HepG2 (cell line): Measurements from ENCODE around the gene CDCP2. TPM values are rescaled to one million over a fixed set of nuclear protein-coding genes. Genes with fewer than 3 reads are reported as not detected.

ENCODE experiments used
- ATAC-seq: fragments of 200-7000 bp; cut with Tn5 transposase; 3 replicates; pipeline ENCODE4 v1.9.1; 2020; ENCODE audit warnings: mild to moderate bottlenecking, moderate library complexity
- BruUV-seq: library from RNA; stranded (reverse); fragments of 400-500 nt; replicated peaks from 2 replicates; lab custom pipeline; 2021; lab: Mats Ljungman, UMichigan
- CTCF ChIA-PET: fragments of 300-600 bp; formaldehyde crosslinking; extraction: SDS; loops from one replicate; lab custom pipeline; 2021; ENCODE audit warnings: low total read pairs, inconsistent platforms, low intra/inter-chr PET ratio; lab: Yijun Ruan, JAX
- POLR2A ChIA-PET: fragments of 350-600 bp; sonication (Branson Sonifier 250); formaldehyde crosslinking; loops from one replicate; lab custom pipeline; 2020; ENCODE audit warnings: antibody characterized with exemption, inconsistent platforms; lab: Yijun Ruan, JAX
- DNase-seq: peaks from one replicate; pipeline ENCODE4 v3.0.0-alpha.2; 2015; ENCODE audit warnings: low spot score
- FAIRE-seq: peaks from 3 replicates; lab custom pipeline; 2011; peaks lifted over from hg19 to GRCh38; lab: Jason Lieb, UNC
- H2AFZ ChIP-seq: one replicate; pipeline ENCODE4 v1.6.1; 2011; ENCODE audit warnings: low read length, inconsistent platforms
- H3K27ac ChIP-seq: fragments of 300-600 bp; 3 replicates; pipeline ENCODE4 v1.8.0; 2011; ENCODE audit warnings: mixed run types, mild to moderate bottlenecking, mixed read lengths, low read length, inconsistent platforms; ENCODE audit not compliant: insufficient read depth; ENCODE audit errors: extremely low read length
- H3K27me3 ChIP-seq, 2 experiments: fragments of 200-600 bp in 1 of 2; 2 replicates in 1 of 2; 3 replicates in 1 of 2; pipeline versions ENCODE4 v1.6.0 to v1.8.0; 2011; ENCODE audit warnings: low read length in 2 of 2, mild to moderate bottlenecking in 2 of 2, moderate library complexity in 2 of 2, inconsistent platforms in 1 of 2; ENCODE audit not compliant: insufficient read depth in 2 of 2, control insufficient read depth in 1 of 2
- H3K36me3 ChIP-seq, 2 experiments: fragments of 200-600 bp in 1 of 2; replicated peaks in 1 of 2; 2 replicates in 1 of 2; 3 replicates in 1 of 2; pipeline versions ENCODE4 v1.5.1 to v1.8.0; 2011; ENCODE audit warnings: low read length in 2 of 2, inconsistent platforms in 1 of 2; ENCODE audit not compliant: insufficient read depth in 2 of 2, control insufficient read depth in 1 of 2
- H3K4me1 ChIP-seq: 2 replicates; pipeline ENCODE4 v1.5.1; 2012; ENCODE audit warnings: low read length, inconsistent platforms; ENCODE audit not compliant: insufficient read depth
- H3K4me2 ChIP-seq: 2 replicates; pipeline ENCODE4 v1.6.0; 2011; ENCODE audit warnings: low read depth, low read length, inconsistent platforms
- H3K4me3 ChIP-seq, 3 experiments: fragments of 200-600 bp in 1 of 3; sonication (generic), shearing (Covaris generic) in 1 of 3; replicated peaks in 1 of 3; 2 replicates each; pipeline ENCODE4 v1.5.1; 2011 to 2016; ENCODE audit warnings: low read length in 3 of 3, inconsistent platforms in 2 of 3, low read depth in 2 of 3, mild to moderate bottlenecking in 2 of 3, control low read depth in 1 of 3, mixed read lengths in 1 of 3; ENCODE audit not compliant: insufficient read depth in 1 of 3
- H3K79me2 ChIP-seq: one replicate; pipeline ENCODE4 v1.6.1; 2011; ENCODE audit warnings: low read length, inconsistent platforms; ENCODE audit not compliant: insufficient read depth
- H3K9ac ChIP-seq: 2 replicates; pipeline ENCODE4 v1.6.0; 2011; ENCODE audit warnings: mild to moderate bottlenecking, low read depth, low read length, inconsistent platforms; ENCODE audit not compliant: insufficient read depth
- H3K9me3 ChIP-seq: 2 replicates; pipeline ENCODE4 v1.5.1; 2012; ENCODE audit warnings: mild to moderate bottlenecking, low read length
- H4K20me1 ChIP-seq: 2 replicates; pipeline ENCODE4 v1.6.0; 2011; ENCODE audit warnings: inconsistent platforms, mild to moderate bottlenecking, low read length, moderate library complexity; ENCODE audit not compliant: insufficient read depth
- ARHGAP35 ChIP-seq: sonication (generic); formaldehyde crosslinking; IDR thresholded peaks from 2 replicates; pipeline ENCODE4 v1.9.0; 2022; ENCODE audit warnings: mild to moderate bottlenecking, inconsistent platforms, moderate library complexity, missing genetic modification reagents, borderline replicate concordance
- NR2F6 ChIP-seq, 2 experiments: IDR thresholded peaks; 2 replicates each; pipeline ENCODE4 v1.6.1; 2016; ENCODE audit warnings: antibody characterized with exemption in 1 of 2, mild to moderate bottlenecking in 1 of 2
- SMARCE1 ChIP-seq: fragments of 450-650 bp; IDR thresholded peaks from 2 replicates; pipeline ENCODE4 v1.6.1; 2017; ENCODE audit warnings: borderline replicate concordance
- ZNF10 ChIP-seq: sonication (generic); formaldehyde crosslinking; IDR thresholded peaks from 2 replicates; pipeline ENCODE4 v1.4.0; 2020; ENCODE audit warnings: mild to moderate bottlenecking, low read depth, missing genetic modification reagents, borderline replicate concordance
- WGBS: methylation state at CpG from one replicate; pipeline ENCODE4 v1.1.6; 2017; ENCODE audit warnings: low lambda C conversion rate; 5-methylcytosine and 5-hydroxymethylcytosine counted together
- in situ Hi-C: cut with HindIII; loops from 2 replicates; pipeline ENCODE4 v1.10.0; 2017; ENCODE audit warnings: low pct_unique_long_range_greater_than_20kb; ENCODE audit not compliant: extremely low pct_ligation_motif_present
- intact Hi-C: fragments of 100-400 bp; cut with micrococcal nuclease; formaldehyde crosslinking; loops from one replicate; pipeline ENCODE4 v1.10.0; 2022; ENCODE audit not compliant: unreplicated experiment
- polyA plus RNA-seq, 8 experiments: library from polyadenylated mRNA; depleted of rRNA in 3 of 8; stranded (reverse) in 7 of 8; unstranded in 1 of 8; fragments of >200 nt; fragmentation: Illumina TruSeq in 4 of 8; extraction: Trizol in 4 of 8; gene quantifications; 2 replicates each; pipeline versions ENCODE4 v1.2.1 to v1.2.3, GENCODE V29; 2011 to 2016; ENCODE audit warnings: low read depth in 4 of 8, missing spikeins in 1 of 8, mixed read lengths in 1 of 8; ENCODE audit not compliant: insufficient read depth in 1 of 8
- total RNA-seq, 5 experiments: library from RNA; depleted of rRNA; stranded (reverse); fragments of >200 nt; fragmentation: Illumina TruSeq; extraction: Trizol; gene quantifications; 2 replicates each; pipeline ENCODE4 v1.2.3, GENCODE V29; 2016; ENCODE audit warnings: low read depth in 1 of 5
- TF ChIP-seq, protein P1 (sequence below): IDR thresholded peaks from 2 replicates; pipeline ENCODE4 v1.6.1; 2016
- TF ChIP-seq, protein P2 (sequence below): sonication (generic); formaldehyde crosslinking; IDR thresholded peaks from 2 replicates; pipeline ENCODE4 v1.8.1; 2022; ENCODE audit warnings: mild to moderate bottlenecking, missing genetic modification reagents
- TF ChIP-seq, protein P3 (sequence below): sonication (generic); formaldehyde crosslinking; IDR thresholded peaks from 2 replicates; pipeline ENCODE4 v1.4.0; 2020; ENCODE audit warnings: missing genetic modification reagents
- TF ChIP-seq, protein P4 (sequence below): sonication (generic); formaldehyde crosslinking; IDR thresholded peaks from 2 replicates; pipeline ENCODE4 v1.4.0; 2020; ENCODE audit warnings: missing genetic modification reagents

The CDCP2 gene
- total and polyA plus RNA-seq, 2 of the 13 experiments (the other 11 are each of a cell fraction or from before 2014, with no cell fraction given) = not detected

DNA sequence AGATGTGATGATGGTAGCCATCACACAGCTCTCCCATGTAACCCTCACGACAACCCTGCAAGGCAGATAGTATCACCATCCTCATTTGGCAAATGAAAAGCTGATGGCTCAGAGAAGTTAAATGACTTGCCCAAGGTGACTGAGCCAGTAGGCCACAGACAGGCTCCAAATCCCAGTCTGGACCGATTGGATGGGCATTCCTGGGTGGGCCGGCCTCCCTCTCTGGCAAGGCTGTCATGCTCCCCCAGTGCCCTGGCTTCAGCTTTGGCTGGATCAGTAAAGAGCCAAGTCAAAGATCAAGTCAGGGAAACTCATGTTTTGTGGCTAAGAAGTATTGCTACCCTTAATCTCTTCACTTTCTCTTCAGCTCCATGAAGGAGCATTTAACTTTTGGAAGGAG lies 41.2 kb downstream of the CDCP2 start (continued):
- TF ChIP-seq, protein P1, sequence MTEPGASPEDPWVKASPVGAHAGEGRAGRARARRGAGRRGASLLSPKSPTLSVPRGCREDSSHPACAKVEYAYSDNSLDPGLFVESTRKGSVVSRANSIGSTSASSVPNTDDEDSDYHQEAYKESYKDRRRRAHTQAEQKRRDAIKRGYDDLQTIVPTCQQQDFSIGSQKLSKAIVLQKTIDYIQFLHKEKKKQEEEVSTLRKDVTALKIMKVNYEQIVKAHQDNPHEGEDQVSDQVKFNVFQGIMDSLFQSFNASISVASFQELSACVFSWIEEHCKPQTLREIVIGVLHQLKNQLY (CRISPR knock-in tag) = no peak
- TF ChIP-seq SMARCE1 = no peak
- TF ChIP-seq, protein P2, sequence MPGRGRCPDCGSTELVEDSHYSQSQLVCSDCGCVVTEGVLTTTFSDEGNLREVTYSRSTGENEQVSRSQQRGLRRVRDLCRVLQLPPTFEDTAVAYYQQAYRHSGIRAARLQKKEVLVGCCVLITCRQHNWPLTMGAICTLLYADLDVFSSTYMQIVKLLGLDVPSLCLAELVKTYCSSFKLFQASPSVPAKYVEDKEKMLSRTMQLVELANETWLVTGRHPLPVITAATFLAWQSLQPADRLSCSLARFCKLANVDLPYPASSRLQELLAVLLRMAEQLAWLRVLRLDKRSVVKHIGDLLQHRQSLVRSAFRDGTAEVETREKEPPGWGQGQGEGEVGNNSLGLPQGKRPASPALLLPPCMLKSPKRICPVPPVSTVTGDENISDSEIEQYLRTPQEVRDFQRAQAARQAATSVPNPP (CRISPR knock-in tag) = no peak
- TF ChIP-seq, all 625 proteins: peak for 0

DNA sequence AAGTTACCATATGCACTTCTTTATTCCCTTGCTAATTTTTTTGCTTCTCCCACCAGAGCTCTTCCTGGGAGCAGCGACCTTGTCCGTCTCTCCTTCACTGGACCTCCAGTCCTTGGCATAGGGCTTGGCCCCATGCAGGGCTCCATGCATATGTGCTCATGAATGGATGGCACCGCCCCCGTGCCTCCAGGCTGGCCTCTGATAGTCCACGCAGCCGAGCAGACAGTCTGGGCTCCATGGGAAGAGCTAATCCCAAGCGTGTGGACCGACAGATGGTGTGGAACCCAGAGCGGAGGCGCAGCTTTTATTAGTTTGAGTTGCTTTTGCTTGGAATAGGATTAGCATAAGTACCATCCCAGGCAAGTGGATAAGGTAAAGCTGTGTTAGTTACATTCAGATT lies 41.8 kb downstream of the CDCP2 start:
- no peaks in the 10 kb centered on the region for H3K36me3 ChIP-seq
- ATAC-seq = no peak
- BruUV-seq = no TSS peak
- intact Hi-C loops = no loop called here
- no peaks in the 10 kb centered on the region for H3K9me3 ChIP-seq
- no peak overlapping the region for H3K9ac ChIP-seq
- no peak overlapping the region for H3K27ac ChIP-seq
- H3K79me2 ChIP-seq = no peaks in the 10 kb centered on the region
- H3K4me1 ChIP-seq = peaks cover 8% of the 10 kb centered on the region; the same call in 1 of the 2 replicates
- CTCF ChIA-PET = no interaction called here
- POLR2A ChIA-PET = no interaction called here
- FAIRE-seq = no peak
- H3K4me2 ChIP-seq = no peak overlapping the region
- H4K20me1 ChIP-seq = no peaks in the 10 kb centered on the region
- 71% methylated on average over 10 of the region's 10 CpGs for WGBS
- in situ Hi-C loops = no loop called here
- H3K27me3 ChIP-seq = no peaks in the 10 kb centered on the region; a peak in 1 of 5 replicates
- no peak overlapping the region for H3K4me3 ChIP-seq
- H2AFZ ChIP-seq = no peak overlapping the region
- no peak for DNase-seq
- TF ChIP-seq ARHGAP35 (CRISPR knock-in tag) (no peak), ZNF10 (CRISPR knock-in tag) (no peak), NR2F6 (IDR thresholded peaks at IDR 0.05) (no peak), NR2F6 (CRISPR knock-in tag; IDR thresholded peaks at IDR 0.05) (no peak)
- TF ChIP-seq, protein P3, sequence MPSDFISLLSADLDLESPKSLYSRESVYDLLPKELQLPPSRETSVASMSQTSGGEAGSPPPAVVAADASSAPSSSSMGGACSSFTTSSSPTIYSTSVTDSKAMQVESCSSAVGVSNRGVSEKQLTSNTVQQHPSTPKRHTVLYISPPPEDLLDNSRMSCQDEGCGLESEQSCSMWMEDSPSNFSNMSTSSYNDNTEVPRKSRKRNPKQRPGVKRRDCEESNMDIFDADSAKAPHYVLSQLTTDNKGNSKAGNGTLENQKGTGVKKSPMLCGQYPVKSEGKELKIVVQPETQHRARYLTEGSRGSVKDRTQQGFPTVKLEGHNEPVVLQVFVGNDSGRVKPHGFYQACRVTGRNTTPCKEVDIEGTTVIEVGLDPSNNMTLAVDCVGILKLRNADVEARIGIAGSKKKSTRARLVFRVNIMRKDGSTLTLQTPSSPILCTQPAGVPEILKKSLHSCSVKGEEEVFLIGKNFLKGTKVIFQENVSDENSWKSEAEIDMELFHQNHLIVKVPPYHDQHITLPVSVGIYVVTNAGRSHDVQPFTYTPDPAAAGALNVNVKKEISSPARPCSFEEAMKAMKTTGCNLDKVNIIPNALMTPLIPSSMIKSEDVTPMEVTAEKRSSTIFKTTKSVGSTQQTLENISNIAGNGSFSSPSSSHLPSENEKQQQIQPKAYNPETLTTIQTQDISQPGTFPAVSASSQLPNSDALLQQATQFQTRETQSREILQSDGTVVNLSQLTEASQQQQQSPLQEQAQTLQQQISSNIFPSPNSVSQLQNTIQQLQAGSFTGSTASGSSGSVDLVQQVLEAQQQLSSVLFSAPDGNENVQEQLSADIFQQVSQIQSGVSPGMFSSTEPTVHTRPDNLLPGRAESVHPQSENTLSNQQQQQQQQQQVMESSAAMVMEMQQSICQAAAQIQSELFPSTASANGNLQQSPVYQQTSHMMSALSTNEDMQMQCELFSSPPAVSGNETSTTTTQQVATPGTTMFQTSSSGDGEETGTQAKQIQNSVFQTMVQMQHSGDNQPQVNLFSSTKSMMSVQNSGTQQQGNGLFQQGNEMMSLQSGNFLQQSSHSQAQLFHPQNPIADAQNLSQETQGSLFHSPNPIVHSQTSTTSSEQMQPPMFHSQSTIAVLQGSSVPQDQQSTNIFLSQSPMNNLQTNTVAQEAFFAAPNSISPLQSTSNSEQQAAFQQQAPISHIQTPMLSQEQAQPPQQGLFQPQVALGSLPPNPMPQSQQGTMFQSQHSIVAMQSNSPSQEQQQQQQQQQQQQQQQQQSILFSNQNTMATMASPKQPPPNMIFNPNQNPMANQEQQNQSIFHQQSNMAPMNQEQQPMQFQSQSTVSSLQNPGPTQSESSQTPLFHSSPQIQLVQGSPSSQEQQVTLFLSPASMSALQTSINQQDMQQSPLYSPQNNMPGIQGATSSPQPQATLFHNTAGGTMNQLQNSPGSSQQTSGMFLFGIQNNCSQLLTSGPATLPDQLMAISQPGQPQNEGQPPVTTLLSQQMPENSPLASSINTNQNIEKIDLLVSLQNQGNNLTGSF (CRISPR knock-in tag) = no peak
- TF ChIP-seq, protein P4, sequence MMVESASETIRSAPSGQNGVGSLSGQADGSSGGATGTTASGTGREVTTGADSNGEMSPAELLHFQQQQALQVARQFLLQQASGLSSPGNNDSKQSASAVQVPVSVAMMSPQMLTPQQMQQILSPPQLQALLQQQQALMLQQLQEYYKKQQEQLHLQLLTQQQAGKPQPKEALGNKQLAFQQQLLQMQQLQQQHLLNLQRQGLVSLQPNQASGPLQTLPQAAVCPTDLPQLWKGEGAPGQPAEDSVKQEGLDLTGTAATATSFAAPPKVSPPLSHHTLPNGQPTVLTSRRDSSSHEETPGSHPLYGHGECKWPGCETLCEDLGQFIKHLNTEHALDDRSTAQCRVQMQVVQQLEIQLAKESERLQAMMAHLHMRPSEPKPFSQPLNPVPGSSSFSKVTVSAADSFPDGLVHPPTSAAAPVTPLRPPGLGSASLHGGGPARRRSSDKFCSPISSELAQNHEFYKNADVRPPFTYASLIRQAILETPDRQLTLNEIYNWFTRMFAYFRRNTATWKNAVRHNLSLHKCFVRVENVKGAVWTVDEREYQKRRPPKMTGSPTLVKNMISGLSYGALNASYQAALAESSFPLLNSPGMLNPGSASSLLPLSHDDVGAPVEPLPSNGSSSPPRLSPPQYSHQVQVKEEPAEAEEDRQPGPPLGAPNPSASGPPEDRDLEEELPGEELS = no peak
